ENCODE results near the gene GLIS2. TPM values are rescaled to one million over a fixed set of nuclear protein-coding genes. Genes with fewer than 3 reads are reported as not detected.

Gene GLIS2
- total RNA-seq, 1 donor from 2014 or later, result 21.5 TPM

- H3K36me3 ChIP-seq, result no peaks in the 10 kb centered on the region
- no peaks in the 10 kb centered on the region for H3K9me3 ChIP-seq
- TF ChIP-seq CTCF (IDR thresholded peaks at IDR 0.05), result no peak
- no peaks in the 10 kb centered on the region for H3K27me3 ChIP-seq (ENCODE audit: low read depth)
- DNase-seq, result no peak
- no peak for ATAC-seq
- intact Hi-C loops (cut with DNase I), result no loop called here
- no peak overlapping the region for H3K4me3 ChIP-seq
- H3K4me1 ChIP-seq, result peaks cover 5% of the 10 kb centered on the region
- H3K27ac ChIP-seq, result no peak overlapping the region
Measured at GRCh38 chr16:4283441-4283840, 32.4 kb upstream of the GLIS2 start.

- intact Hi-C loops (cut with DNase I), result no loop called here
- no peak for DNase-seq
- no peak overlapping the region for H3K4me3 ChIP-seq
- peaks cover 10% of the 10 kb centered on the region for H3K4me1 ChIP-seq
- H3K36me3 ChIP-seq, result no peaks in the 10 kb centered on the region
- no peak for ATAC-seq
- H3K27ac ChIP-seq, result no peak overlapping the region
- no peaks in the 10 kb centered on the region for H3K27me3 ChIP-seq (ENCODE audit: low read depth)
- no peak for TF ChIP-seq CTCF (IDR thresholded peaks at IDR 0.05)
- H3K9me3 ChIP-seq, result no peaks in the 10 kb centered on the region
Measured at GRCh38 chr16:4283939-4284338, 31.9 kb upstream of the GLIS2 start.

- no peak overlapping the region for H3K27ac ChIP-seq
- no peaks in the 10 kb centered on the region for H3K36me3 ChIP-seq
- ATAC-seq (no peak), DNase-seq (no peak)
- H3K27me3 ChIP-seq (ENCODE audit: low read depth), result no peaks in the 10 kb centered on the region
- TF ChIP-seq CTCF (IDR thresholded peaks at IDR 0.05), result no peak
- H3K4me1 ChIP-seq, result peaks cover 13% of the 10 kb centered on the region
- H3K9me3 ChIP-seq, result no peaks in the 10 kb centered on the region
- no peak overlapping the region for H3K4me3 ChIP-seq
- intact Hi-C loops (cut with DNase I), result no loop called here
Measured at GRCh38 chr16:4285167-4285566, 30.7 kb upstream of the GLIS2 start.

- DNase-seq (peak; percentile 88), ATAC-seq (peak; percentile 76 to 80)
- Histone ChIP-seq H3K36me3 (no peaks in the 10 kb centered on the region), H3K27ac (no peak overlapping the region), H3K27me3 (ENCODE audit: low read depth) (no peaks in the 10 kb centered on the region), H3K4me3 (no peak overlapping the region), H3K9me3 (no peaks in the 10 kb centered on the region), H3K4me1 (peaks cover 26% of the 10 kb centered on the region)
- intact Hi-C loops (cut with DNase I), result no loop called here
- TF ChIP-seq CTCF (IDR thresholded peaks at IDR 0.05), result peak; percentile 96
Measured at GRCh38 chr16:4288148-4288921, 27.5 kb upstream of the GLIS2 start.

- no peak overlapping the region for H3K4me3 ChIP-seq
- no peaks in the 10 kb centered on the region for H3K27me3 ChIP-seq (ENCODE audit: low read depth)
- intact Hi-C loops (cut with DNase I), result no loop called here
- no peaks in the 10 kb centered on the region for H3K36me3 ChIP-seq
- H3K27ac ChIP-seq, result peak overlapping the region; percentile 84
- H3K9me3 ChIP-seq, result no peaks in the 10 kb centered on the region
- ATAC-seq (peak; percentile 81 to 90), DNase-seq (peak; percentile 59)
- TF ChIP-seq CTCF (IDR thresholded peaks at IDR 0.05), result peak; percentile 30
- peaks cover 38% of the 10 kb centered on the region for H3K4me1 ChIP-seq
Measured at GRCh38 chr16:4290236-4290830, 25.5 kb upstream of the GLIS2 start.

Measured in lower lobe of right lung (tissue), 2 donors.